Erythroblast (primary cell): ENCODE results near the gene AGAP5.
"Not testable (repeated sequence)": the region's sequence is repeated elsewhere in the genome, so short reads cannot be mapped to it uniquely, and the experiment has no call there.

ENCODE experiments used
- GATA1 ChIP-seq: IDR thresholded peaks from 2 replicates; pipeline ENCODE4 v1.6.1; 2011; ENCODE audit warnings: low read depth, mild to moderate bottlenecking, control low read depth, low read length, moderate library complexity
- POLR2A ChIP-seq: IDR thresholded peaks from 2 replicates; pipeline ENCODE4 v1.6.1; 2011; ENCODE audit warnings: mild to moderate bottlenecking, low read length

DNA sequence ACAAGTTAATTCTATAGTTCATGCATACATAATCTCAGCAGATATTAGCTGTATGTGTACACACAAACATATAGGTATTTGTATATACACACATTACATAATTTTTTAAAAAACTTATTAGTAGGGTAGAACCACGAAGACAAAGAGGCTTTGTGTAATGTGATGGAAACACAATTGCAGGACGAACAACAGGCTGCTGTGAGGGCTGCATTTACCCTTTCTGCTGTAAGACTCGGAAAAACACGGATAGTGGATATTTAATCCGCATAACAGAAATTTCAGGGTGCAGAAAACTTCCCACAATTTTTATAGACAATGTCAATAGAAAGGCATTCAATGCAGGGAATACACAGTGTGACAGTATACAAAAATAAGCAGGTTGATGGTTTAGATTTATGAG lies 13.8 kb upstream of the AGAP5 start:
- not testable (repeated sequence) for TF ChIP-seq POLR2A, GATA1
